Measurements from ENCODE around the gene CYBC1. TPM values are rescaled to one million over a fixed set of nuclear protein-coding genes. Genes with fewer than 3 reads are reported as not detected.

Gene CYBC1
- total RNA-seq, 4 donors from 2014 or later = 17.3 to 29.8 (median 19.3) TPM

DNA sequence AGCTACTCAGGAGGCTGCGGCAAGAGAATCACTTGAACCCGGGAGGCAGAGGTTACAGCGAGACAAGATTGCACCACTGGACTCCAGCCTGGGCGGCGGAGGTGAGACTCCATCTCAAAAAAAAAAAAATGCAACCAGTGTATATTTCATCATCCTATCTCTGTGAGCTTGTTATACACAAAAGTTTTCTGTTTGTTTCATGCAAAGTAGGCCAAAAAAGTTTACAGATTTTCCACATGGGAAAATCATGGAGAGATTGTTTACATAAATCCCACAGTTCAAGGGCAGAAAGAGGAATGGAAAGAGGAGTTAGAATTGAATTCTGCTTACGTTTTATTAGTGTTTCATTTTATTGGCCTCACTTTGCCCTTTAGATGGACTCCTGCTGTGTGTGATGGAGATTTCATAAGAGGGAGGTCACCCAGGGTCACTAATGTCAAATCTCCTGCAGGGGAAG lies 32.7 kb upstream of the CYBC1 start:
- intact Hi-C loops (cut with DNase I; ENCODE audit: low total_unique reads) (no loop called here), in situ Hi-C loops (cut with MboI; ENCODE audit: low sequenced_read_pairs in 4 of 4) (no loop called here)
- no peak for TF ChIP-seq POLR2A (IDR thresholded peaks at IDR 0.05)
- TF ChIP-seq, protein P1, sequence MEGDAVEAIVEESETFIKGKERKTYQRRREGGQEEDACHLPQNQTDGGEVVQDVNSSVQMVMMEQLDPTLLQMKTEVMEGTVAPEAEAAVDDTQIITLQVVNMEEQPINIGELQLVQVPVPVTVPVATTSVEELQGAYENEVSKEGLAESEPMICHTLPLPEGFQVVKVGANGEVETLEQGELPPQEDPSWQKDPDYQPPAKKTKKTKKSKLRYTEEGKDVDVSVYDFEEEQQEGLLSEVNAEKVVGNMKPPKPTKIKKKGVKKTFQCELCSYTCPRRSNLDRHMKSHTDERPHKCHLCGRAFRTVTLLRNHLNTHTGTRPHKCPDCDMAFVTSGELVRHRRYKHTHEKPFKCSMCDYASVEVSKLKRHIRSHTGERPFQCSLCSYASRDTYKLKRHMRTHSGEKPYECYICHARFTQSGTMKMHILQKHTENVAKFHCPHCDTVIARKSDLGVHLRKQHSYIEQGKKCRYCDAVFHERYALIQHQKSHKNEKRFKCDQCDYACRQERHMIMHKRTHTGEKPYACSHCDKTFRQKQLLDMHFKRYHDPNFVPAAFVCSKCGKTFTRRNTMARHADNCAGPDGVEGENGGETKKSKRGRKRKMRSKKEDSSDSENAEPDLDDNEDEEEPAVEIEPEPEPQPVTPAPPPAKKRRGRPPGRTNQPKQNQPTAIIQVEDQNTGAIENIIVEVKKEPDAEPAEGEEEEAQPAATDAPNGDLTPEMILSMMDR (IDR thresholded peaks at IDR 0.05 in 4 of 5, conservative IDR thresholded peaks at IDR 0.05 in 1 of 5) = no peak
- no peak for ATAC-seq
- H3K36me3 ChIP-seq = peaks cover 0 to 95% of the 10 kb centered on the region in 2 donors
- H3K27me3 ChIP-seq = no peaks in the 10 kb centered on the region
- no peak for DNase-seq
- H3K9me3 ChIP-seq = no peaks in the 10 kb centered on the region
- H3K27ac ChIP-seq = no peak overlapping the region
- peaks cover under 1 to 6% of the 10 kb centered on the region in 2 donors for H3K4me1 ChIP-seq
- no peak overlapping the region for H3K4me3 ChIP-seq

DNA sequence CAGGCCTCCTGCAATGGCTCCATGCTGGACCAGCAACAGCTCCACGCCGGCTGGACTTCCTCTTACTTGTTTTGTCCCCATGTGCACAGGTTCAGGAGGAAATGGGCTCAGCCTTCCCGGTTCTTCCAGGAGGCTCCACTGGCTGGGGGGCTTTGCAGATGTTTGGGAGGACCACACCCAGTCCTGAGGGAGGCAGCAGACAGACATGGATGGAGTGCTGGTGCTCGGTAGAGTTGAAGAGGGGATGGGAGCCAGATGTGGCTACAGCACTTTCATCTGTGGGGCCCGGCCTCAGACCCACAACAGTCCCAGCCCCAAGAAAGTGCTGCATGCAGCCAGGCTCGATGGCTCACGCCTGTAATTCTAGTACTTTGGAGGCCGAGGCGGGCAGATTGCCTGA lies 29.8 kb upstream of the CYBC1 start:
- in situ Hi-C loops (cut with MboI; ENCODE audit: low sequenced_read_pairs in 4 of 4) = no loop called here
- Histone ChIP-seq H3K9me3 (no peaks in the 10 kb centered on the region), H3K36me3 (peaks cover 0 to 88% of the 10 kb centered on the region in 2 donors), H3K4me1 (no peaks in the 10 kb centered on the region), H3K27ac (no peak overlapping the region), H3K4me3 (no peak overlapping the region), H3K27me3 (no peaks in the 10 kb centered on the region)
- intact Hi-C loops (cut with DNase I; ENCODE audit: low total_unique reads) = no loop called here
- ATAC-seq = no peak
- no peak for TF ChIP-seq POLR2A (IDR thresholded peaks at IDR 0.05)
- TF ChIP-seq, protein P1 (IDR thresholded peaks at IDR 0.05 in 4 of 5, conservative IDR thresholded peaks at IDR 0.05 in 1 of 5) = no peak
- DNase-seq = no peak

DNA sequence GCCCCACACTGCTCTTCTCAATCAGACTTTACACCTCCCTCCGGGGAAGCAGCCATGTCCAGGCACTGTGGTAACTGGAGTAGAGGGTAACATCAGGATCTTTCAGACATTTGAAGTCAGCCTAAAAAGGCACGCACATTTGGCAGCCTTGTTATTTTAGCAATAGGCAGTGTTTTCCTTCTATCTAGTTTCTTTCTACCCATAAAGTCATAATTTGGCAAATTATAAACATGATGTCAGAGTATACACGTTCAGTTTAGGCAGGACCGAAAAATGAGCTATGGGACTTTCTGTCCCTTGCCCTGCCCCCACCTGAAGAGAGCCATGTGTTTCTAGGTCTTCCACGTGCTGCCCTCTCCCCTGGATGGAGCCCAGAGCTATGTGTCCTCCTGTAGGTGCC lies 29.1 kb upstream of the CYBC1 start:
- intact Hi-C loops (cut with DNase I; ENCODE audit: low total_unique reads) = no loop called here
- Histone ChIP-seq H3K4me3 (no peak overlapping the region), H3K36me3 (peaks cover 0 to 85% of the 10 kb centered on the region in 2 donors), H3K27ac (no peak overlapping the region), H3K4me1 (no peaks in the 10 kb centered on the region), H3K27me3 (no peaks in the 10 kb centered on the region), H3K9me3 (no peaks in the 10 kb centered on the region)
- in situ Hi-C loops (cut with MboI; ENCODE audit: low sequenced_read_pairs in 4 of 4) = no loop called here
- DNase-seq = no peak
- TF ChIP-seq, protein P1 (IDR thresholded peaks at IDR 0.05 in 4 of 5, conservative IDR thresholded peaks at IDR 0.05 in 1 of 5) = no peak
- no peak for TF ChIP-seq POLR2A (IDR thresholded peaks at IDR 0.05)
- ATAC-seq = no peak

DNA sequence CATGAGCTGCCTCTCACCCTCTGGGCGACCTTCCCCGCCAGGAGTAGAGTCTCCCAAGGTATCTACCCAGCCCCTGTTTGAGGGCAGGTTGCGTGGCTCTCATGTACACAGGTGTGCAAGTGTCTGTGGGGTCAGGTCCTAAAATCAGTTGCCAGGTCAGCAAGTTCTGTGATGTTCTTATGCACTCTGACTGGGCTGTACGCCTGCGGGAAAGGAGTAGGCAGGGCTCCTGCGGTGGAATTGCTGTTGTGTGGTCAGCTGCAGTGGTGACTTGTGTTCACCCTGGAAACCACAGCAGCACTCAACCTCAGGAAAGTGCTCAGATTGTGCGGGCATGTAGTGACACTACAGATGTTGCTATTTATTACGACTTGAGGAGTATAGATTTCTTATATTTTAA lies 27.4 kb upstream of the CYBC1 start:
- no peak for TF ChIP-seq POLR2A (IDR thresholded peaks at IDR 0.05)
- TF ChIP-seq, protein P1 (IDR thresholded peaks at IDR 0.05 in 4 of 5, conservative IDR thresholded peaks at IDR 0.05 in 1 of 5) = no peak
- H3K27me3 ChIP-seq = no peaks in the 10 kb centered on the region
- H3K36me3 ChIP-seq = peaks cover 0 to 85% of the 10 kb centered on the region in 2 donors
- ATAC-seq (no peak), DNase-seq (no peak)
- H3K27ac ChIP-seq = no peak overlapping the region
- no peaks in the 10 kb centered on the region for H3K9me3 ChIP-seq
- intact Hi-C loops (cut with DNase I; ENCODE audit: low total_unique reads) = no loop called here
- H3K4me3 ChIP-seq = no peak overlapping the region
- no peaks in the 10 kb centered on the region for H3K4me1 ChIP-seq
- in situ Hi-C loops (cut with MboI; ENCODE audit: low sequenced_read_pairs in 4 of 4) = no loop called here

DNA sequence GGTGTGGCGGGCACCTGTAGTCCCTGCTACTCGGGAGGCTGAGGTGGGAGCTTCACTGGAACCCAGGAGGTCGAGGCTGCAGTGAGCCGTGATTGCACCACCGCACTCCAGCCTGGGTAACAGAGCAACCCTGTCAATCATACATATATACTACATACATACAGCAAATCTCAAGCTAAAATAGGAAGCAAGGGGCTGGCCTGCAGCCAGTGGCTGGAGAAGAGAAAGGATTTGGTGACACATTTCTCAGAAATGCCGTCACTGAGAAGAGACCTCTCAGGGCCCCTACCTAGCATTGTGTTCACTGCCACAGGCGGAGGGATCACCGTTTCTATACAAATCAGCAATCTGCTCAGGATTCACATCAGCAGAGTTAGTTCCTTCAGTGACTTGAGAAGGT lies 24.9 kb upstream of the CYBC1 start:
- Histone ChIP-seq H3K4me1 (no peaks in the 10 kb centered on the region), H3K36me3 (peaks cover 0 to 75% of the 10 kb centered on the region in 2 donors), H3K27me3 (no peaks in the 10 kb centered on the region), H3K9me3 (no peaks in the 10 kb centered on the region), H3K27ac (no peak overlapping the region), H3K4me3 (no peak overlapping the region)
- TF ChIP-seq, protein P1 (IDR thresholded peaks at IDR 0.05 in 4 of 5, conservative IDR thresholded peaks at IDR 0.05 in 1 of 5) = no peak
- no peak for TF ChIP-seq POLR2A (IDR thresholded peaks at IDR 0.05)
- ATAC-seq = no peak
- no peak for DNase-seq
- in situ Hi-C loops (cut with MboI; ENCODE audit: low sequenced_read_pairs in 4 of 4) = no loop called here
- intact Hi-C loops (cut with DNase I; ENCODE audit: low total_unique reads) = no loop called here
